GM19025 (cell line): Measurements from ENCODE around the gene BLOC1S1.

ENCODE experiments used
- ATAC-seq: cut with Tn5 transposase; IDR thresholded peaks from one replicate; pipeline ENCODE4 v1.9.1; 2021; ENCODE audit warnings: mild to moderate bottlenecking, low read depth, moderate library complexity; ENCODE audit not compliant: unreplicated experiment

The BLOC1S1 gene

GRCh38 chr12:55693323-55694187 is 22.3 kb upstream of the BLOC1S1 start:
- no peak for ATAC-seq

DNA sequence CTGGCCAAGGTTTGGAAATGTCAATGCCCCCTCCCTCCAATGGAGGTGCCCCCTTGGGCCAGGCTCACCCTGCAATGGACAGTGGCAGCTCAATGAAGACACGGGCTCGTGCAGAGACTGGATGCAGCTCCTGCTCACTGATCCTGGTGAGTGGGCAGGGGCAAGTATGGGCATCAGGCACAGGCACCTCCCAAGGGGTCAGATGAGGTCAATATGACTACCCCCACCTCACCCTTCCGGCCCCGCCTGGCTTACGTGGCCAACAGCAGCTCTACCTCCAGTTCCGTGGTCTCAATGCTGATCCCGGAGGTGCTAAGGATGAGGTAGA is 21.7 kb upstream of the BLOC1S1 start:
- no peak for ATAC-seq

DNA sequence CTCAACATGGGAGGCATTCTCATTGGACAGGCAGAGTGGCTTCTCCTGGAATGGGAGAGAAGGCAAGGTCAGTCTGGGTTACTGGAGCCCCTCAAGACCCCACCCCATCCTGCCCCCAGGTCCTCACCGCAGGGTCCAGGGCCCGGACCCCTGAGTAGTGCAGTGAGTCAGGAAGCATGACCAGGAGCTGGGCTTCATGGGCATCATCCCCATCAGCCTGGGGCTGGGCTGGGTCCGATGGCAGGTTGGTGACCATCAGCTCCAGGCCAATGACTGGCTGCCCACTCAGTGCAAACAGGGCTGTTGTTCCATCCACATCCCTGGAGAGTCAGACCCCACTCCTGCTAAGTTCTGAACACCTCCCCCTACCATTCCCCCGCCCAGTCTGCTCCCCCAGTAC is 21.2 kb upstream of the BLOC1S1 start:
- no peak for ATAC-seq

- no peak for ATAC-seq
These were observed 20.5 kb upstream of the BLOC1S1 start for GRCh38 chr12:55695349-55695748.

DNA sequence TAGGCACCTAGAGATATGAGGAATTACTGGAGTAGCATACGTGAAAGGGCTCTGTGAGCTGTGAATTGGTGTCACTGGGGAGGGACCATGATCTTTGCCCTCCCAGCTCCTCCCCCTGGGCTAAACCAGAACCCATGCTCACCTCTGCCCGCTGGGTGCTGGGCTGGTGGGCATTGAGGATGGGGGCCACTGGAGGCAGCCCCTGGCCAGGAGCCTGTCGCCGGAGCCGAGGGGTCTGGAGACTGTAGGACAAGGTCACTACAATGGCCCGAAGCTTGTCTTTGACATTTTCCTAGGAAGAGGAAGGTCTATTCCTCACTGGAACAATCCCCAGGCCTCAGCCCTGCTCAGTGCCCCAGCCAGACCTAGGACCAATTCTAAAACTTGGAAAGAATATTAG is 19.7 kb upstream of the BLOC1S1 start:
- no peak for ATAC-seq

- no peak for ATAC-seq
These were observed 18.9 kb upstream of the BLOC1S1 start for GRCh38 chr12:55696796-55697462.

DNA sequence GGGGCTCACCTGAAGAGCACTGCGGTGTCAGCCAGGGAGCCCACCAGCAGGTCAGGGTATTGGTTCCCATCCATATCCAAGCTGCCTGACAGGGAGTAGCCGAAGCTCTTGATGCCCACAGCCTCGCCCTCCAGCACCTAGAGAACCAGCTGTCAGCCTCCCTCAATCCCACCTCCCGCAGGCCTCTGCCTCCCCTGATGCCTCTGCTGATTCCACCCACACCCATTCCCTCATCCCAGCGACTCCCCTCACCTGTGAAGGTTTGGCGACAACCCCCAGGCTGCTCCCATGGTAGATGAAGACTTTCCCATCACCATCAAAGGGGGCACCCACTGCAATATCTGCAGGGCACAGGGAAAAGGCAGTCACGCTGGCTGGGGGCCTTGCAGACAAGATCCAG is 18.2 kb upstream of the BLOC1S1 start:
- no peak for ATAC-seq

- no peak for ATAC-seq
These were observed 17.4 kb upstream of the BLOC1S1 start for GRCh38 chr12:55698241-55698955.

GRCh38 chr12:55698965-55699364 is 16.9 kb upstream of the BLOC1S1 start:
- ATAC-seq = no peak

DNA sequence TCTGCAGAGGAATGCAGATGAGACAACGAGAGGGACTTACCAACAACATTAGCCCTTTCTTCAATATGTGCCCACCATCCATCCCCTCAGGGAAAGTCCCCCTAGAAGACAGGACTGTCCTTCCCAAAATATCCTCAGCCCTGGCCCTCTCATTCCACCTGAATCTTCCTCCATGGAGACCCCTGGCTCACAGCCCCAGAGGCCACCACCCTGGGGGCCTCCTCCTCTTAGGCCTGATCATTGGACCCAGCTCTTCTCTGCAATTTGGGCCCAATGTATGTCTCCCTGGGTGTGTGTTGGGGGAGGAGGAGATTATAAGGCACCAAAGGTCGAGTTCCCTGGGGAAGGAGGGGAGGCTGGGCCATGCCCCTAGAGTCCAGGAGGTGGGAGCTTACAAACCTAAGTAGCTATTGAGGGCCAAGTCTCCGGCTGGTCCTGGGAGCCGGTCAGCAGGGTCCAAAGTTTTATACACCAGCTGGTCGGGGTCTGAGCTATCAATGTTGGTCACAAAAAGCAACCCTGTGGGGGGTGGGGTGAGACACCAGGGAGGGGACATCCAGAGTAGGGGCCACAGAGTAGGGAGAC is 16.3 kb upstream of the BLOC1S1 start:
- ATAC-seq = no peak

GRCh38 chr12:55700255-55701018 is 15.4 kb upstream of the BLOC1S1 start:
- no peak for ATAC-seq

DNA sequence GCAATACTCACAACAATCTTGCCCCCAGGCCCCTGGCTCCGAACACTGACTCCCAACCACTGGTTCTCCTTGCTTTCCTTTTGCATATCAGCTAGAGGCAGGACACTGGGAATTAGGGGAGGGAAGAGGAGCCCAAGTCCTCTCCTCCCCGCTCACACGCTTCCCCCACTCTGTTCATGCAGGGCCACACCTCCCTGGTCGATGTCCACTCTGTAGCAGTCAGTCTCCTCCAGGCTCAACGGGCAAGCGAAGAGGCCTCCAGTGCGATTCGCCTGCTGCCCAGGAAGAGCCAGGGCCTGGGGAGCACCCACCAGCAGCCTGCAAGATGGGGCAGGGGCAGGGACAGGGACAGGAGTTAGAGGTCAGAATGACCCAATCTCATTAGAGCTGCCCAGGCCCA is 13.0 kb upstream of the BLOC1S1 start:
- ATAC-seq = no peak

GRCh38 chr12:55703288-55703687 is 12.6 kb upstream of the BLOC1S1 start:
- no peak for ATAC-seq

DNA sequence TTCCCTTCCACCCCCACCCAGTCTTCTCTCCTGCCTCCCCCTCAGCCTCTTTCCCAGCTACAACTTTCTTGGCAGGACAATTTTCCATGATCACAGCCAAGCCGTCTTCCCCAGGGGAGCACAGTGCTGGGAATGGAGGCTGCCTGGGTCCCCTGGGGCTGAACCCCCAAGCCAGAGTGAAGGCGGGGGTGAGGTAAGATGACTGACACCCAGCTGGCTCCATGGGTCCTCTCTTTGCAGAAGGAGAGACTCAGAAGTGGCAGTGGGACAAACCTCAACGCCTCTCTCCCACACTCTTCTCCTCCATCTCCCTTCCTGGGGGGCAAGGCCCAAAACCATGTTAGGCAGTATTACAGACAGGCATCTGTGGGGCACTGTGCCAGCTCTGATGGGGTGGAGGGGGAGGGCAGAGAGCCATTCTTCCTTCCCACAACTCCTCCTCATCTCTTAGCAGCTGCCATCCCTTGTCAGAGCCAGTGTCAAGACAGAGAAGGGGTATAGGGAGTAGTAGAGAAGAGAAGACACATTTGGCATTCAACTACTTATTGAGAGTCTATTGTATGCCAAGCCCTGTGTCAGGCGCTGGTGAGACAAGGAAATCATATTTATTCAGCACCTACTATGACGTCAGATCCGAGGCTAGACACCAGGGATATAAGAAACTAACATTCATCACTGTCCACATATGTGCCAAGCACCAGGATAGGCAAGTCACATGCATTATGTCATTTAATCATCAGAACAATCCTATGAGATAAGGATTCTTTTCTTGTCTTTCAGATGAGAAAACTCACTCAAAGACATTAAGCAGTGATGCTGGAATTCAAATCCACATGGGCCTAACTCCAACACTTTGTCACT is 11.7 kb upstream of the BLOC1S1 start:
- ATAC-seq = no peak

GRCh38 chr12:55704824-55705718 is 10.8 kb upstream of the BLOC1S1 start:
- ATAC-seq = no peak

DNA sequence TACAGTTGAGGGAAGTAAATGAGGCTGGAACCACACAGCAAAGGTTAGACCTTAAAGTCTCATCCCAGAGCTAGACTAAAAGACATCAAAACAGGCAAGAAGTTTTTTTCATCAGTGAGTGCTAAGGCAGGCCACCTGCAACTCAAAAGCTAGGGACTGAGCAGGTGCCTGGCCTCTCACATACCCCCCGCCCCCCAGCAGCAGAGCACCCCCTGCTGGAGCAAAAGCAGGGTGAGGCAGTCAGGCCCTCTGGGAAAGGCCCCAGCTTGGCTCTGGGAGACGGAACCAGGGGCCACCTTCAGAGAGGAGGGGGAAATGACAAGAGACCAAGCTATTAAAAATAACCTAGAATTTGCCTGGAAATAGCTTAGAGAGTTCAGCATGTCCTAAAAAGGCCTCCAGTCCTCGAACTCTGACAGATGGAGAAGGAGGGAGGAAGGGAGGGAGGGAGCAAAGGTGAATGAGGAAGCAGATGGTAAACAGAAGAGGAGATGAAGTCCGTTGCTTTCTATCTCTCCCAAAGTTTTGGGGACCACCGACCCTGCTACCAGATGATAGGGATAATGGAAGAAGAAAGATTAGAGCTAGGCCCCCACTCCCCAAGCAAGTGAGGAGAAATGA is 10.0 kb upstream of the BLOC1S1 start:
- no peak for ATAC-seq

DNA sequence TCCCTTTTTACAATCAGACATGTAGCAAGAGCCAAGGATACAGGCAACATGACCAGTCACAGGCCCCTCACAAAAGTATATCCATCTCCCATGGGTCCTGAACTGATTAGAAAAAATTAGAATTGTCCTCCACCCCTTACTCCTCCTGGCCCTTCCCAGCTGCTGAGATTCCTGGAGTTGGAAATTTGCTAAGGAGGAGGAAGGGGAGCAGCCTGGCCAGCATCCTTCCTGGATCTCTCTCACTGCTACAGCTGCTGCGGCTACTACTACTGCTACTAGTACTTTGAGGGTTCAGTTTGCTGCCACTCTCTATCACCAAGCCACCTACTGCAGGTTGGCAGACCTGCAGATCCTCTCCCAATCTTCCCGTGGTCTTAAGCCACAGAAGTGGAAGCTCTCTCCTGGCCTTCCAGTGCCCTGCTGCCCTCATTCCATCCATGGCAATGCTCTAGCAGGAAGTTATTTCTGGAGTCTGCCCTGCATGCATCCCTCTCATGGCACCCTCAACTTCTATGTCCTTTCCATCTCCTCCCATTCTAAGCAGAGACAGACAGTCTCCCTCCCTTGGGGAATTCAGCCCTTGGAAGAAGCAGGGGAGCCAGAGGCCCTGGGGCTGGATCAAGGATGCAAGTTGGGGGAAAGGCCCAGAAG is 9.2 kb upstream of the BLOC1S1 start:
- no peak for ATAC-seq
